ENCODE results near the gene MCUB. TPM values are rescaled to one million over a fixed set of nuclear protein-coding genes. Genes with fewer than 3 reads are reported as not detected.

The MCUB gene
- total RNA-seq, 1 experiment from 2014 or later = 14.8 TPM

DNA sequence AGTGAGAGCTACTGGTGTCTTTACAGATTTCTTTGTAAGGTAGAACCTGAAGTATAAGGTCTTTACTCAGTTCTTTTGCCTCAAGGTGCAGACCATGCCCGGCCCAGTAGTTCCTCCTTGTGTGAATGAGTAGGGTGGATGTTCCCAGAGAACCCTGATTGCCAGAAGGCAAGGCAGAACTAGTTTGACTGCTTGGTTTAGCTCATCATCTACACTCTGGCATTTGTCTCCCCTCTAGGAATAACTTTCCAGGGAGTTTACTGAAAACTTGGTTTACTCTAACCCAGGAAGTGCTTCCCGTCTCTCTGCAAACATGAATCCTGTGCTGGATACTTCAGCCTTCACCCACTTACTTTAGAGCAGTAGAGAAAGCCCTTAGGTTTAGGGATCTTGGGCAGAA is 29.1 kb downstream of the MCUB start:
- no peak overlapping the region for H2AFZ ChIP-seq (ENCODE audit: low read length)
- no peak overlapping the region for H3K23ac ChIP-seq (ENCODE audit: insufficient read length, low read depth, low read length)
- no peak overlapping the region for H3K9ac ChIP-seq (ENCODE audit: extremely low read depth, insufficient read length, low read length)
- Mint-ChIP-seq H3K36me3 (ENCODE audit: insufficient read depth in 1 of 3, low read depth in 3 of 3) (peaks cover 5 to 15% (median 9%) of the 10 kb centered on the region in 3 experiments; a peak in 6 of 7 replicates), H3K9me3 (peaks cover 12 to 14% of the 10 kb centered on the region in 2 experiments), H3K4me3 (no peak overlapping the region), H3K27me3 (ENCODE audit: low read depth) (no peaks in the 10 kb centered on the region), H3K27ac (no peak overlapping the region; a peak in 2 of 7 replicates), H3K4me1 (peaks cover 7 to 12% of the 10 kb centered on the region in 2 experiments)
- no peak overlapping the region for H2AK5ac ChIP-seq (ENCODE audit: insufficient read length, low read length)
- no peak overlapping the region for H3K27ac ChIP-seq (ENCODE audit: insufficient read length, low read depth, low read length)
- no CpG with 5 or more reads among the region's 2 CpGs for WGBS (ENCODE audit: extremely low coverage, insufficient read length, low lambda C conversion rate)
- H3K56ac ChIP-seq (ENCODE audit: insufficient read length, low read depth, low read length) = no peak overlapping the region
- no peaks in the 10 kb centered on the region for H3K23me2 ChIP-seq (ENCODE audit: insufficient read length, low read depth, low read length, poor library complexity, severe bottlenecking)
- H3K4me2 ChIP-seq (ENCODE audit: insufficient read depth, insufficient read length, low read length) = no peak overlapping the region
- no peak overlapping the region for H2BK15ac ChIP-seq (ENCODE audit: low read depth, low read length)
- no peak overlapping the region for H2BK5ac ChIP-seq (ENCODE audit: insufficient read length, low read length)
- no peaks in the 10 kb centered on the region for H4K20me1 ChIP-seq (ENCODE audit: control insufficient read depth, insufficient read depth, insufficient read length)
- no peaks in the 10 kb centered on the region; the same call in 1 of the 2 replicates for H3K4me1 ChIP-seq (ENCODE audit: insufficient read depth, low read length)
- H2BK120ac ChIP-seq (ENCODE audit: low read depth, low read length, poor library complexity, severe bottlenecking) = no peak overlapping the region
- no peak overlapping the region for H3K14ac ChIP-seq (ENCODE audit: insufficient read depth, low read length)
- no peaks in the 10 kb centered on the region for H3K79me2 ChIP-seq (ENCODE audit: insufficient read depth, low read length)
- no peak overlapping the region for H4K8ac ChIP-seq (replicated peaks; ENCODE audit: insufficient read length, low read depth, low read length)
- H2BK12ac ChIP-seq (ENCODE audit: insufficient read length, low read depth, low read length) = no peak overlapping the region
- no peak overlapping the region for H3K18ac ChIP-seq (ENCODE audit: insufficient read length, low read depth, low read length)
- no peaks in the 10 kb centered on the region for H3K79me1 ChIP-seq (ENCODE audit: insufficient read depth, low read depth, low read length, poor library complexity, severe bottlenecking)
- no peak overlapping the region for H4K5ac ChIP-seq (ENCODE audit: insufficient read length, low read depth, low read length)
- no peak overlapping the region for H2BK20ac ChIP-seq (ENCODE audit: low read depth, low read length, poor library complexity, severe bottlenecking)
- no peak overlapping the region for H4K91ac ChIP-seq (ENCODE audit: insufficient read length, low read depth, low read length)
- no peak overlapping the region for H3T11ph ChIP-seq (ENCODE audit: low read length)
- no peaks in the 10 kb centered on the region for H3K27me3 ChIP-seq (ENCODE audit: insufficient read depth, low read length)
- no peaks in the 10 kb centered on the region for H3K9me3 ChIP-seq (ENCODE audit: control insufficient read depth, low read depth, low read length)
- no peak for DNase-seq
- no peak for TF ChIP-seq CTCF (conservative IDR thresholded peaks at IDR 0.05)
- no peak overlapping the region for H3K4ac ChIP-seq (ENCODE audit: low read depth, low read length)

All from H9 (cell line).